ENCODE measurements around the gene NUDT3. TPM values are rescaled to one million over a fixed set of nuclear protein-coding genes. Genes with fewer than 3 reads are reported as not detected.

Gene NUDT3
- total RNA-seq, 1 donor from 2014 or later, result 31.7 TPM

DNA sequence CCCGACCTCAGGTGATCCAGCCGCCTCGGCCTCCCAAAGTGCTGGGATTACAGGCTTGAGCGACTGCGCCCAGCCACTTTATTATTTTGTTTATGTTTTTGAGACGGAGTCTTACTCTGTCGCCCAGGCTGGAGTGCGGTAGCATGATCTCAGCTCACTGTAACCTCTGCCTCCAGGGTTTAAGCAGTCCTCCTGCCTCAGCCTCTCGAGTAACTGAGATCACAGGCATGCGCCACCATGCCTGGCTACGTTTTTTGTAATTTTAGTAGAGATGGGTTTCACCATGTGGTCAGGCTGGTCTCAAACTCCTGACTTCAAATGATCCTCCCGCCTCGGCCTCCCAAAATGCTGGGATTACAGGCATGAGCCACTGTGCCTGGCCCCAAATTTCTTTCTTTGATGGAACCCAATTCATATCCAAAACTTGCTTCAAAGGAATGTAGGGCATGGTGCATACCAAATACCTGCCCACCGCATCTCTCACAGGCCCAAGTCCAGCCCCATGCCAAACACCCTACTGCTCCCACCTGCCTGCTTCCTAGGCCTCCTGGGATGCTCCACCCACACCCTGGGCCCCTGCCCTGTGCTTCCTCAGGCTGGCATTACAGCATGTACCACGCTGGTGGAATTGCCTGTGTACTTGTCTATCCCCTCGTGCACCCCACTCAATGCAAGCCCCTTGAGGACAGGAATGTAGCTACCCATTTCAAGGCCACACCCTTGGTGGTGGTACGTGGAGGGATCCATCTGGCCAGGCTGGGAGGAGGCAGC, 160.7 kb downstream of the NUDT3 start:
- no peaks in the 10 kb centered on the region for H3K36me3 ChIP-seq (ENCODE audit: control insufficient read depth, insufficient read depth, low read length)
- H3K27me3 ChIP-seq (ENCODE audit: control insufficient read depth, insufficient read depth, low read length), result no peaks in the 10 kb centered on the region
- TF ChIP-seq, protein P1, sequence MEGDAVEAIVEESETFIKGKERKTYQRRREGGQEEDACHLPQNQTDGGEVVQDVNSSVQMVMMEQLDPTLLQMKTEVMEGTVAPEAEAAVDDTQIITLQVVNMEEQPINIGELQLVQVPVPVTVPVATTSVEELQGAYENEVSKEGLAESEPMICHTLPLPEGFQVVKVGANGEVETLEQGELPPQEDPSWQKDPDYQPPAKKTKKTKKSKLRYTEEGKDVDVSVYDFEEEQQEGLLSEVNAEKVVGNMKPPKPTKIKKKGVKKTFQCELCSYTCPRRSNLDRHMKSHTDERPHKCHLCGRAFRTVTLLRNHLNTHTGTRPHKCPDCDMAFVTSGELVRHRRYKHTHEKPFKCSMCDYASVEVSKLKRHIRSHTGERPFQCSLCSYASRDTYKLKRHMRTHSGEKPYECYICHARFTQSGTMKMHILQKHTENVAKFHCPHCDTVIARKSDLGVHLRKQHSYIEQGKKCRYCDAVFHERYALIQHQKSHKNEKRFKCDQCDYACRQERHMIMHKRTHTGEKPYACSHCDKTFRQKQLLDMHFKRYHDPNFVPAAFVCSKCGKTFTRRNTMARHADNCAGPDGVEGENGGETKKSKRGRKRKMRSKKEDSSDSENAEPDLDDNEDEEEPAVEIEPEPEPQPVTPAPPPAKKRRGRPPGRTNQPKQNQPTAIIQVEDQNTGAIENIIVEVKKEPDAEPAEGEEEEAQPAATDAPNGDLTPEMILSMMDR (IDR thresholded peaks at IDR 0.05; ENCODE audit: insufficient read depth, low read length, poor library complexity, severe bottlenecking), result no peak
- no peak for DNase-seq (ENCODE audit: low read depth)
- H3K4me3 ChIP-seq (ENCODE audit: low read depth, low read length), result no peak overlapping the region

DNA sequence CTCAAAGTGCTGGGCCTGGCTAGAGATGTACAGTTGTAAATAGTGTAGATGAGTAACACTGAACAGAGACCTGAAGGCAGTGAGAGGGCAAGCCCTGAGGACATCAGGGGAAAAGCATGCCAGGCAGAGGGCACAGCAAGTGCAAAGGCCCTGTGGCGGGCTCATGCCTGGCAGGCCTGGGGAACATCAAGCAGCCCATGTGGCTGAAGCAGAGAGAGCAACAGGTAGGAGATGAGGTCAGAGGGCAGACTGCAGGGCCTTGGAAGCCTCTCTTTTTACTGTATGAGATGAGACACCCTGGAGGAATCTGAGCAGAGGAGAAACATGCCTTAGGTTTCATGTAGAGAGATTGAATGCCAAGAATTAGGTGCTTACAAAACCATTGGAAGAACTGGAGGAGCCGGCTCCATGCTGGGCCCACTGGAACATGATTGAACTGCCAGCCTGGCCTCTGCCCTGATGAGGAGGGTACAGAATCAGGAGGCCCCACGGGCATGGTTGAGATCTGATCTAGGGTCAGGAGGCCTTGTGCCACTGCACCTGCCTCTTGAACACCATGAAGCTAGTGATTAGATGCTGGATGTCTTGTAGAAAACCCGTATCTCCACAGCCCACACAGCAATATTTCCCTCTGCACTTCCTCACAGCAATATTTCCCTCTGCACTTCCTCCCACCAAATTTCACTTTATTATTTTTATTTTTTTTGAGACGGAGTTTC, 161.7 kb downstream of the NUDT3 start:
- H3K4me3 ChIP-seq (ENCODE audit: low read depth, low read length), result no peak overlapping the region
- TF ChIP-seq, protein P1 (IDR thresholded peaks at IDR 0.05; ENCODE audit: insufficient read depth, low read length, poor library complexity, severe bottlenecking), result no peak
- DNase-seq (ENCODE audit: low read depth), result no peak
- H3K36me3 ChIP-seq (ENCODE audit: control insufficient read depth, insufficient read depth, low read length), result no peaks in the 10 kb centered on the region
- H3K27me3 ChIP-seq (ENCODE audit: control insufficient read depth, insufficient read depth, low read length), result no peaks in the 10 kb centered on the region

- no peaks in the 10 kb centered on the region for H3K27me3 ChIP-seq (ENCODE audit: control insufficient read depth, insufficient read depth, low read length)
- TF ChIP-seq, protein P1 (IDR thresholded peaks at IDR 0.05; ENCODE audit: insufficient read depth, low read length, poor library complexity, severe bottlenecking), result no peak
- no peaks in the 10 kb centered on the region for H3K36me3 ChIP-seq (ENCODE audit: control insufficient read depth, insufficient read depth, low read length)
- DNase-seq (ENCODE audit: low read depth), result no peak
- H3K4me3 ChIP-seq (ENCODE audit: low read depth, low read length), result no peak overlapping the region
These were observed 162.6 kb downstream of the NUDT3 start for GRCh38 chr6:34229877-34230276.

Other genes starting within 250 kb of the NUDT3 start
- 0.41 TPM in 1 of 2 replicates, not detected in the other for gene GRM4, start 246.6 kb downstream of the NUDT3 start, total RNA-seq
- gene HMGA1, start 155.8 kb downstream of the NUDT3 start, total RNA-seq, result 1,060 and 1,220 TPM in 2 replicates
- gene SMIM29, start 143.7 kb downstream of the NUDT3 start, total RNA-seq, result 33.2 and 38.8 TPM in 2 replicates
- 3,975 and 4,200 TPM in 2 replicates for gene RPS10, start 33.4 kb upstream of the NUDT3 start, total RNA-seq
- gene PACSIN1, start 73.4 kb upstream of the NUDT3 start, total RNA-seq, result 0.04 TPM in 1 of 2 replicates, not detected in the other
- gene SPDEF, start 163.7 kb upstream of the NUDT3 start, total RNA-seq, result not detected in 2 replicates